ENCODE results near the gene DAND5.

DNA sequence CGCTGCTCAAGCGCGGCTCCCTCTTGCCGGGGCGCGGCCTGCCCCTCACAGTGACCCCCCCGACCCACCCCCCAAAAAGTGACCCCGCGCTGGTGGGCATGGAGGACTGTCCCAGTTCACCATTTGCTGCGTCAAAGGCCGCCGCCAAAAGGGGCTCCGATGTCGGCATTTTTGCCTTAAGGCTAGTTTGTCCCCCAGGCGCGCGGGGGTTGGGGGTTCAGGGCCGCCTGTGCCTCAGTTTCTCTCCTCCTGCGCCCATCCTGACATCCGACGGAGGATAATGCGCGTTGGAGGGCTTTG lies 43.0 kb downstream of the DAND5 start:
- TF ChIP-seq, protein P1, sequence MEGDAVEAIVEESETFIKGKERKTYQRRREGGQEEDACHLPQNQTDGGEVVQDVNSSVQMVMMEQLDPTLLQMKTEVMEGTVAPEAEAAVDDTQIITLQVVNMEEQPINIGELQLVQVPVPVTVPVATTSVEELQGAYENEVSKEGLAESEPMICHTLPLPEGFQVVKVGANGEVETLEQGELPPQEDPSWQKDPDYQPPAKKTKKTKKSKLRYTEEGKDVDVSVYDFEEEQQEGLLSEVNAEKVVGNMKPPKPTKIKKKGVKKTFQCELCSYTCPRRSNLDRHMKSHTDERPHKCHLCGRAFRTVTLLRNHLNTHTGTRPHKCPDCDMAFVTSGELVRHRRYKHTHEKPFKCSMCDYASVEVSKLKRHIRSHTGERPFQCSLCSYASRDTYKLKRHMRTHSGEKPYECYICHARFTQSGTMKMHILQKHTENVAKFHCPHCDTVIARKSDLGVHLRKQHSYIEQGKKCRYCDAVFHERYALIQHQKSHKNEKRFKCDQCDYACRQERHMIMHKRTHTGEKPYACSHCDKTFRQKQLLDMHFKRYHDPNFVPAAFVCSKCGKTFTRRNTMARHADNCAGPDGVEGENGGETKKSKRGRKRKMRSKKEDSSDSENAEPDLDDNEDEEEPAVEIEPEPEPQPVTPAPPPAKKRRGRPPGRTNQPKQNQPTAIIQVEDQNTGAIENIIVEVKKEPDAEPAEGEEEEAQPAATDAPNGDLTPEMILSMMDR (IDR thresholded peaks at IDR 0.05; ENCODE audit: low read depth, low read length, poor library complexity, severe bottlenecking): no peak
- TF ChIP-seq EZH2phosphoT487 (IDR thresholded peaks at IDR 0.05; ENCODE audit: borderline replicate concordance, low read length): no peak
